ENCODE results near the gene TUBB6. TPM values are rescaled to one million over a fixed set of nuclear protein-coding genes. Genes with fewer than 3 reads are reported as not detected.

TUBB6 gene
- polyA plus RNA-seq, 1 donor from 2014 or later: 3.8 TPM

- Histone ChIP-seq H2AFZ (ENCODE audit: low read depth, low read length) (no peak overlapping the region), H3K9me2 (ENCODE audit: insufficient read depth, low read length) (no peaks in the 10 kb centered on the region), H3K36me3 (ENCODE audit: insufficient read depth, low read length) (no peaks in the 10 kb centered on the region), H3K27me3 (ENCODE audit: insufficient read depth, low read depth, low read length) (no peaks in the 10 kb centered on the region), H3F3A (ENCODE audit: insufficient read depth, low read length, poor library complexity, severe bottlenecking) (no peaks in the 10 kb centered on the region), H4K20me1 (ENCODE audit: insufficient read depth) (no peaks in the 10 kb centered on the region), H3K79me2 (replicated peaks; ENCODE audit: insufficient read depth, low read length) (no peaks in the 10 kb centered on the region), H3K4me2 (ENCODE audit: low read length) (no peak overlapping the region), H3K9ac (ENCODE audit: low read length) (no peak overlapping the region), H3K4me3 (ENCODE audit: low read length) (no peak overlapping the region), H3K9me3 (ENCODE audit: low read length) (no peaks in the 10 kb centered on the region), H3K27ac (ENCODE audit: low read length) (no peak overlapping the region)
- TF ChIP-seq SMC3 (conservative IDR thresholded peaks at IDR 0.05; ENCODE audit: poor library complexity) (no peak), MXI1 (conservative IDR thresholded peaks at IDR 0.05; ENCODE audit: poor library complexity, severe bottlenecking) (no peak), TAF1 (IDR thresholded peaks at IDR 0.05; ENCODE audit: low read depth) (no peak), RAD21 (conservative IDR thresholded peaks at IDR 0.05) (no peak), CTCF (IDR thresholded peaks at IDR 0.05; ENCODE audit: poor library complexity, severe bottlenecking) (no peak), REST (IDR thresholded peaks at IDR 0.05; ENCODE audit: borderline replicate concordance) (no peak), EP300 (conservative IDR thresholded peaks at IDR 0.05; ENCODE audit: poor library complexity, severe bottlenecking) (no peak)
Observed at GRCh38 chr18:12334366-12334808, 26.3 kb downstream of the TUBB6 start.

DNA sequence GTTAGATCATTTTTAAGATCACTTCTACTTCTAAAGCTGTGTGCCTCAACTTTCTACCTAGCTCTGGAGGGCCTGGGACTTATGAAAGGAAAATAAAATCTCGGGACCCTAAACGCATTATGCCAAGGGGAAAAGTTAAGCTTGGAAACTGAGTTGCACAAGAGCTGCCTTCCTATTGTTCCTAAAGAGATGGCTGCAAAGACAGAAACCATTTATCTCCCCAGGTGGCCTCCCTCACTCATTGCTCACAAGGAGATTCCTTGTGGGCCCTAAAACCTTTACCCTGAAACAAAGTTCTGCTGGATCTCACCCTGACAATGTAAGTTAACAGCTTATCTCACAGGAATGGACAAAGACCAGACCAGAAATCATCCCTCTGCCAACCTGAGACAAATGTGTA, 26.8 kb downstream of the TUBB6 start:
- H4K20me1 ChIP-seq (ENCODE audit: insufficient read depth): no peaks in the 10 kb centered on the region
- H3K9ac ChIP-seq (ENCODE audit: low read length): no peak overlapping the region
- H3K27ac ChIP-seq (ENCODE audit: low read length): no peak overlapping the region

More for the DNA sequence above, 26.8 kb downstream of the TUBB6 start:
- TF ChIP-seq REST (IDR thresholded peaks at IDR 0.05; ENCODE audit: borderline replicate concordance): no peak
- Histone ChIP-seq H2AFZ (ENCODE audit: low read depth, low read length) (no peak overlapping the region), H3K4me3 (ENCODE audit: low read length) (no peak overlapping the region), H3K79me2 (replicated peaks; ENCODE audit: insufficient read depth, low read length) (no peaks in the 10 kb centered on the region), H3K4me2 (ENCODE audit: low read length) (no peak overlapping the region), H3F3A (ENCODE audit: insufficient read depth, low read length, poor library complexity, severe bottlenecking) (no peaks in the 10 kb centered on the region), H3K9me2 (ENCODE audit: insufficient read depth, low read length) (no peaks in the 10 kb centered on the region), H3K27me3 (ENCODE audit: insufficient read depth, low read depth, low read length) (no peaks in the 10 kb centered on the region), H3K36me3 (ENCODE audit: insufficient read depth, low read length) (no peaks in the 10 kb centered on the region), H3K9me3 (ENCODE audit: low read length) (no peaks in the 10 kb centered on the region)

All from neural cell (in vitro differentiated cells).